MM.1S (cell line): ENCODE measurements around the gene SERPINA12.

Source experiments
- DNase-seq: peaks from one replicate; pipeline ENCODE4 v3.0.0-alpha.2; 2015
- H2AFZ ChIP-seq: fragments of 300-600 bp; sonication (generic); 2 replicates; pipeline ENCODE4 v1.6.0; 2016; ENCODE audit warnings: antibody characterized with exemption, low read length
- H3F3A ChIP-seq: fragments of 300-600 bp; sonication (generic); 2 replicates; pipeline ENCODE4 v1.6.1; 2016; ENCODE audit warnings: mild to moderate bottlenecking, antibody characterized with exemption, low read length, moderate library complexity, mixed read lengths; ENCODE audit not compliant: insufficient read depth
- H3K27ac ChIP-seq: fragments of 300-600 bp; sonication (generic); 2 replicates; pipeline ENCODE4 v1.5.1; 2016; ENCODE audit warnings: mild to moderate bottlenecking, low read length
- H3K27me3 ChIP-seq: fragments of 300-600 bp; sonication (generic); replicated peaks from 2 replicates; pipeline ENCODE4 v1.6.0; 2016; ENCODE audit warnings: low read length; ENCODE audit not compliant: insufficient read depth
- H3K36me3 ChIP-seq: fragments of 300-600 bp; sonication (generic); replicated peaks from 2 replicates; pipeline ENCODE4 v1.6.1; 2016; ENCODE audit warnings: mild to moderate bottlenecking, low read length, mixed read lengths; ENCODE audit not compliant: insufficient read depth
- H3K4me1 ChIP-seq: fragments of 300-600 bp; sonication (generic); 2 replicates; pipeline ENCODE4 v1.6.1; 2016; ENCODE audit warnings: low read length, mixed read lengths
- H3K4me2 ChIP-seq: fragments of 300-600 bp; sonication (generic); 2 replicates; pipeline ENCODE4 v1.6.0; 2016; ENCODE audit warnings: low read depth, low read length
- H3K4me3 ChIP-seq: fragments of 300-600 bp; sonication (generic); 2 replicates; pipeline ENCODE4 v1.5.1; 2016; ENCODE audit warnings: low read length, mixed read lengths
- H3K79me2 ChIP-seq: fragments of 300-600 bp; sonication (generic); 2 replicates; pipeline ENCODE4 v1.6.1; 2016; ENCODE audit warnings: mixed run types, low read length, mixed read lengths
- H3K9ac ChIP-seq: fragments of 300-600 bp; sonication (generic); 2 replicates; pipeline ENCODE4 v1.6.1; 2016; ENCODE audit warnings: low read length, mixed read lengths
- H3K9me2 ChIP-seq: fragments of 300-600 bp; sonication (generic); replicated peaks from 2 replicates; pipeline ENCODE4 v1.6.1; 2016; ENCODE audit warnings: mild to moderate bottlenecking, low read length, mixed read lengths; ENCODE audit not compliant: insufficient read depth
- H3K9me3 ChIP-seq: fragments of 300-600 bp; sonication (generic); replicated peaks from 2 replicates; pipeline ENCODE4 v1.6.1; 2016; ENCODE audit warnings: mild to moderate bottlenecking, low read length, mixed read lengths; ENCODE audit not compliant: insufficient read depth
- H4K20me1 ChIP-seq: fragments of 300-600 bp; sonication (generic); 2 replicates; pipeline ENCODE4 v1.6.1; 2016; ENCODE audit warnings: mild to moderate bottlenecking, low read length, moderate library complexity, mixed read lengths; ENCODE audit not compliant: insufficient read depth
- EZH2 ChIP-seq: fragments of 300-600 bp; sonication (generic); optimal IDR thresholded peaks from 2 replicates; pipeline ENCODE3; 2017; ENCODE audit warnings: low read depth, mild to moderate bottlenecking, antibody characterized with exemption, low read length, mixed read lengths
- EZH2phosphoT487 ChIP-seq: fragments of 300-600 bp; sonication (generic); IDR thresholded peaks from 2 replicates; pipeline ENCODE4 v1.6.1; 2018; ENCODE audit warnings: antibody characterized with exemption, low read length
- TF ChIP-seq, protein P1 (sequence below): fragments of 300-600 bp; sonication (generic); IDR thresholded peaks from 2 replicates; pipeline ENCODE4 v1.5.1; 2016; ENCODE audit warnings: antibody characterized with exemption, low read length, mixed read lengths

Gene SERPINA12

DNA sequence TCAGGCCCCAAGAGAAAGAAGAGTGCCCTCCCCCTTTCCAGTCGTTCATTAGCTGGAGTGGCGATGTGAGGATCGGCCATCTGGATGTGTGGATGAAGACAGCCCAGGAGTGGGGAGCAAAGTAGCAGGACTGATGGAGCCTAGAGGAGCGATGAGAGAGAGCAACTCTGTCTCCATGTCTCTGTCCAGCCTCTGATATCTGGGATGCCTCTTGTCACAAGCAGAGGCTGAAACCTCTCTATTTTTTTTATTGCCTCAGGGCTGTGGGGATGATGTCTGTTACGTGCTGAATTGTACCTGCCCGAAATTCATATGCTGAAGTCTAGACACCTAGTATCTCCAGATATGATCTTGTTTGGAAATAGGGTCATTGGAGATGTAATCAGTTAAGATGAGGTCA, 59.3 kb downstream of the SERPINA12 start:
- Histone ChIP-seq H3K9me3 (no peaks in the 10 kb centered on the region), H3K4me1 (no peaks in the 10 kb centered on the region), H3K9me2 (no peaks in the 10 kb centered on the region), H3F3A (no peaks in the 10 kb centered on the region), H3K79me2 (no peaks in the 10 kb centered on the region), H3K4me3 (no peak overlapping the region), H3K4me2 (no peak overlapping the region), H3K9ac (no peak overlapping the region), H2AFZ (no peak overlapping the region), H3K36me3 (no peaks in the 10 kb centered on the region), H3K27me3 (no peaks in the 10 kb centered on the region), H4K20me1 (no peaks in the 10 kb centered on the region), H3K27ac (no peak overlapping the region)
- TF ChIP-seq EZH2phosphoT487 = no peak
- TF ChIP-seq, protein P1, sequence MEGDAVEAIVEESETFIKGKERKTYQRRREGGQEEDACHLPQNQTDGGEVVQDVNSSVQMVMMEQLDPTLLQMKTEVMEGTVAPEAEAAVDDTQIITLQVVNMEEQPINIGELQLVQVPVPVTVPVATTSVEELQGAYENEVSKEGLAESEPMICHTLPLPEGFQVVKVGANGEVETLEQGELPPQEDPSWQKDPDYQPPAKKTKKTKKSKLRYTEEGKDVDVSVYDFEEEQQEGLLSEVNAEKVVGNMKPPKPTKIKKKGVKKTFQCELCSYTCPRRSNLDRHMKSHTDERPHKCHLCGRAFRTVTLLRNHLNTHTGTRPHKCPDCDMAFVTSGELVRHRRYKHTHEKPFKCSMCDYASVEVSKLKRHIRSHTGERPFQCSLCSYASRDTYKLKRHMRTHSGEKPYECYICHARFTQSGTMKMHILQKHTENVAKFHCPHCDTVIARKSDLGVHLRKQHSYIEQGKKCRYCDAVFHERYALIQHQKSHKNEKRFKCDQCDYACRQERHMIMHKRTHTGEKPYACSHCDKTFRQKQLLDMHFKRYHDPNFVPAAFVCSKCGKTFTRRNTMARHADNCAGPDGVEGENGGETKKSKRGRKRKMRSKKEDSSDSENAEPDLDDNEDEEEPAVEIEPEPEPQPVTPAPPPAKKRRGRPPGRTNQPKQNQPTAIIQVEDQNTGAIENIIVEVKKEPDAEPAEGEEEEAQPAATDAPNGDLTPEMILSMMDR = no peak
- TF ChIP-seq EZH2 = no peak
- no peak for DNase-seq

DNA sequence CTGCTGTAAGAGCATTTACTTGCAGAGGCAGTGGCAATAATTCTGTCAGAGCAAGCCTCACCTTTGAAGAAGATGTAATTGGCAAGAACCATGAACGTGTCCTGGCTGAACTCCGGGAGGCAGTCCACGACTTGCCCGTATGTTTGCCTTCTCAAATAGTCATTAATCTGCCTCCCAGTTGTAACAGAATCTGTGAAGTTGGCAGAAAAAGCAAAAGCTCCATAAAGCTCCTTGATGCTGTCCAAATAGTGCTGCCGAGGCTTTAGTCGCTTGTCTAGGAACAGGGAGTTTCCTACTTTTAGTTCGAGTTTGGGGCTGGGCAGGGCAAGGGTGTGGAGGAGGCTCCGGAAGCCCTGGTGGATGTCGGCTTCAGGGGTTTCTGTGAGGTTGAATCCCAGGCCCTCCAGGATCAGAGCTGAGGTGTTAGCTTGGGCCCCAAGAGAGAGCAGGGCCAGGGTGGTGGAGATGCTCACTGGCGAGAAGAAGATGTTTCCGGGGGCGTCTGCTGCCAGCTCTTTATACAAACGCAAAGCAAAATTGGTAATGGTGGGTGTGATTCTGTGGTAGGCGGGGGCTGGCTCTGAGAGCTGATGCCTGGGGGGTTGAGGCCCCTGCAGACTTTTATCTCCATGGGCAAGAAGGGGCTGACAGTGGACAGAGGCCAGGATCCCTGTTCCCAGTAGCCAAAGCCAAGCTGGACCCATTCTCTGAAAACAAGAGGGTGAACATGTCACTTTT, 61.0 kb downstream of the SERPINA12 start:
- H2AFZ ChIP-seq = no peak overlapping the region
- no peaks in the 10 kb centered on the region for H3K9me2 ChIP-seq
- TF ChIP-seq EZH2 (no peak), EZH2phosphoT487 (no peak)
- TF ChIP-seq, protein P1 = no peak
- no peaks in the 10 kb centered on the region for H3K9me3 ChIP-seq
- H3K27ac ChIP-seq = no peak overlapping the region
- H3K4me1 ChIP-seq = no peaks in the 10 kb centered on the region
- no peak overlapping the region for H3K4me3 ChIP-seq
- no peaks in the 10 kb centered on the region for H3F3A ChIP-seq
- H4K20me1 ChIP-seq = no peaks in the 10 kb centered on the region
- H3K4me2 ChIP-seq = no peak overlapping the region
- H3K9ac ChIP-seq = no peak overlapping the region
- H3K36me3 ChIP-seq = no peaks in the 10 kb centered on the region
- no peak for DNase-seq
- H3K27me3 ChIP-seq = no peaks in the 10 kb centered on the region
- H3K79me2 ChIP-seq = no peaks in the 10 kb centered on the region

DNA sequence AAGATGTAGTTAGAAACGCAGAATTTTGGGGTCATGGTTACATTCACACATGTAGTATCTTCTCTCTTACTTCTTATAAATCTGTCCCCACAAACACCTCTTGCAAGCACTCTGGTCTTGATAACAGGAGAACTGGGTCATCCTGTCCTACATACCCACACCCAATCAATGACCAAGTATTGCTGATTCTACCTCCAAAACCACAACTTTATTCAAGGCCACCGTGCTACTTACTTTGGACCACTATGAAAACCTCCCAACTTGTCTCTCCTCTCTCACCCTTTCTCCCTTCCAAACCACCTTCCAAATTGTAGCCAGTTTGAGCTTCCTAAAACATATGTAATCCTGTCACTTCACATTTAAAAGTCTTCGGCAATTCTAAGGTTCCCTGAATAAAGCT, 62.1 kb downstream of the SERPINA12 start:
- Histone ChIP-seq H3K4me3 (no peak overlapping the region), H3K4me1 (no peaks in the 10 kb centered on the region), H3K4me2 (no peak overlapping the region), H3F3A (no peaks in the 10 kb centered on the region), H3K79me2 (no peaks in the 10 kb centered on the region), H3K36me3 (no peaks in the 10 kb centered on the region), H3K9me2 (no peaks in the 10 kb centered on the region), H4K20me1 (no peaks in the 10 kb centered on the region), H3K9me3 (no peaks in the 10 kb centered on the region), H2AFZ (no peak overlapping the region), H3K27ac (no peak overlapping the region), H3K27me3 (no peaks in the 10 kb centered on the region), H3K9ac (no peak overlapping the region)
- no peak for DNase-seq
- TF ChIP-seq EZH2phosphoT487 (no peak), EZH2 (no peak)

DNA sequence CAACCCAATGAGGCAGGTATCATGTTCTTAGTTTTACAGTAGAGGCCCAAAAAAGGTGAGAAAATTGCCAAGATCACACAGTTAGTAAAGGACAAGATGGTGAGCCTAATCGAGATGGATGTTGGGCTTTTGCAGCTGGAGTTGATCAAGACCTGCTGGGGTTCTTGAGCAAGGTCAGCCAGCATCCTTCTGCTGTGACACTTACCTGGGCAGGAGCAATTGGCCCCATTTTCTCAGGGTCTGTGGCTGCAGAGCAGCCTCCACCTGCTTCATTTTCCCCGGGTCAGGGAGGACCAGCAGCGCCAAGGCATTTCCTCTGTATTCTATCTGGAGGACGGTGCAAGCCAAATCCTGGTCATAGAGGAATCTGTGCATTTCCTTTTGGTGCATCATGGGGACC, 63.1 kb downstream of the SERPINA12 start:
- no peak overlapping the region for H3K4me3 ChIP-seq
- no peaks in the 10 kb centered on the region for H3K27me3 ChIP-seq
- no peaks in the 10 kb centered on the region for H3F3A ChIP-seq
- H4K20me1 ChIP-seq = no peaks in the 10 kb centered on the region
- no peaks in the 10 kb centered on the region for H3K9me2 ChIP-seq
- no peak overlapping the region for H2AFZ ChIP-seq
- H3K4me1 ChIP-seq = no peaks in the 10 kb centered on the region
- no peak overlapping the region for H3K9ac ChIP-seq
- H3K4me2 ChIP-seq = no peak overlapping the region
- H3K9me3 ChIP-seq = no peaks in the 10 kb centered on the region
- no peaks in the 10 kb centered on the region for H3K79me2 ChIP-seq
- no peaks in the 10 kb centered on the region for H3K36me3 ChIP-seq
- no peak for DNase-seq
- no peak overlapping the region for H3K27ac ChIP-seq
- TF ChIP-seq EZH2 = no peak
- TF ChIP-seq, protein P1 = no peak
- no peak for TF ChIP-seq EZH2phosphoT487
